Mesodermal cell (in vitro differentiated cells): Measurements from ENCODE around the gene RNF114.
"Not testable (repeated sequence)": the region's sequence is repeated elsewhere in the genome, so short reads cannot be mapped to it uniquely, and the experiment has no call there.

Experiments
- H3K27ac ChIP-seq: 2 replicates; pipeline ENCODE4 v1.7.0; 2013; ENCODE audit warnings: mild to moderate bottlenecking, low read depth, low read length, moderate library complexity; ENCODE audit not compliant: severe bottlenecking
- H3K36me3 ChIP-seq: 2 replicates; pipeline ENCODE4 v1.7.1; 2013; ENCODE audit warnings: mild to moderate bottlenecking, low read length, moderate library complexity; ENCODE audit not compliant: control insufficient read depth, insufficient read depth
- H3K4me1 ChIP-seq: one replicate; pipeline ENCODE4 v1.7.1; 2013; ENCODE audit warnings: mild to moderate bottlenecking, low read length; ENCODE audit not compliant: insufficient read depth, control insufficient read depth, poor library complexity, severe bottlenecking
- H3K4me3 ChIP-seq: 2 replicates; pipeline ENCODE4 v1.7.0; 2013; ENCODE audit warnings: low read length, control low read depth, mild to moderate bottlenecking; ENCODE audit not compliant: insufficient read depth, poor library complexity, severe bottlenecking; ENCODE audit errors: extremely low read depth
- H3K9me3 ChIP-seq: 2 replicates; pipeline ENCODE4 v1.7.1; 2013; ENCODE audit warnings: mild to moderate bottlenecking, low read length, moderate library complexity; ENCODE audit not compliant: control insufficient read depth
- WGBS, 2 experiments: methylation state at CpG; one replicate each; pipeline ENCODE4 v1.1.5; 2013; ENCODE audit warnings: missing lambda C conversion rate in 2 of 2; ENCODE audit not compliant: insufficient coverage in 2 of 2; 5-methylcytosine and 5-hydroxymethylcytosine counted together

RNF114 gene

DNA sequence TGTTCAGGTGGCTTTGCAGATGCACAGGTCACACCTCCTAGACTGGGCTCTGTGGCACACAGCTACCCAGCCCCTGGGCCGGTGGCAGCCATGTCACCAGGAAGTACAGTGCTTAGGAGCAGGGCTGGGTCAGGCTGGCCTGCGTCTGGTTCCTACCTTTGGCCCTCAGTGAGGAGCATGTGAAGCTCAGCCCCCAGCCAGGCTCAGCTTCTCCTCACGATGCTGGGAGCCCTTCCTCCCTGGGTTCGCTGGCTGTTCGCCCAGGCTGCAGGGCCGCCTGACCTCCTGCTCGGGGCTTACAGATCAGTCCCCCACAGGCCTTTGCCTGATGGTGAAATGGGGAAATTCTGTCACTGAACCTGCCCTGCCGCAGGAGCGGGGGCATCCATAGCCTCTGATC is 43.9 kb upstream of the RNF114 start:
- H3K4me3 ChIP-seq, result no peak overlapping the region
- no peaks in the 10 kb centered on the region for H3K36me3 ChIP-seq
- peaks cover 21% of the 10 kb centered on the region for H3K4me1 ChIP-seq
- 88 to 98% methylated on average over 7 to 9 of the region's 9 CpGs for WGBS, 2 experiments
- no peak overlapping the region for H3K27ac ChIP-seq
- H3K9me3 ChIP-seq, result no peaks in the 10 kb centered on the region

- Histone ChIP-seq H3K36me3 (no peaks in the 10 kb centered on the region), H3K4me3 (no peak overlapping the region), H3K9me3 (no peaks in the 10 kb centered on the region), H3K27ac (no peak overlapping the region), H3K4me1 (peaks cover 20% of the 10 kb centered on the region)
- WGBS, 2 experiments, result 88 to 91% methylated on average over 4 to 6 of the region's 11 CpGs
These were observed 43.4 kb upstream of the RNF114 start for GRCh38 chr20:49892817-49893216.

DNA sequence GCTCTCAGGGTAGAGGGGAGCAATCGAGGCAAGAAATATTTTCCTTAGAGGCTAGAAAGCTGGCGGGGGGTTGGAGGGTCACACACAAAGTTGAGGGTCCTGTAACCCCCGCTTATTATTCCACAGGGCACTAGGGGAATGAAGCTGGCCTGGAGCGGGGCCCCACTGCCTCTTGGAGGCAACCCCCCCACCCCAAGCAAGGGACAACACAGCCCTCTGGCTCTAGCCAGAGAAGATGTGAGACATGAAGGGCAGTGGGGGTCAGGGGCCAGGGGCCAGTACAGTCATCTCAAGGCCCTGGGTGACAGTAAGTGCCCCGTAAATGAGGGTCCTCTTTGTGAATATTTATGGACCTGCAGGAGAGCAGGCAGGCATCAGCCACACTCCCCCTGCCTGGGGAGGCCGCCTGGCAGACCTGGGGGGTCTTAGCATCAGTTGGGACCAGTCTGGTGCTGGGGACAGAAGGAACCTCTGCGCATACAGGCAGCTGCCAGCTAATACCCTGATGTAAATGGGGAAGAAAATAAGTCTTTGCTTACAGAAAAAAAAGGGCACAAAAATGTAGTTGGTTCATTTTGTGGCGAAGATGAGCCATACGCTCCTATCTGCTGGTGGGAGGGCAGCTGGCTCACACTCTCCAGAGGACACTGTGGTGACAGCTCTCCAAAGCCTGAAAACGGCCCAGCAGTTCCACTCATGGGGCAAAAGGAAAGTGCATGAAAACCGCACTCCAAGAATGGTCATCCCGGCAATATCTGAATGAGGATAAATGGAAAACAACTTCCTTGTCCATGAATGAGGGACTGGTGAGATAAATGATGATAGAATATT is 42.7 kb upstream of the RNF114 start:
- Histone ChIP-seq H3K9me3 (no peaks in the 10 kb centered on the region), H3K27ac (no peak overlapping the region)
- WGBS, 2 experiments, result 88% methylated on average over 8 to 9 of the region's 12 CpGs

DNA sequence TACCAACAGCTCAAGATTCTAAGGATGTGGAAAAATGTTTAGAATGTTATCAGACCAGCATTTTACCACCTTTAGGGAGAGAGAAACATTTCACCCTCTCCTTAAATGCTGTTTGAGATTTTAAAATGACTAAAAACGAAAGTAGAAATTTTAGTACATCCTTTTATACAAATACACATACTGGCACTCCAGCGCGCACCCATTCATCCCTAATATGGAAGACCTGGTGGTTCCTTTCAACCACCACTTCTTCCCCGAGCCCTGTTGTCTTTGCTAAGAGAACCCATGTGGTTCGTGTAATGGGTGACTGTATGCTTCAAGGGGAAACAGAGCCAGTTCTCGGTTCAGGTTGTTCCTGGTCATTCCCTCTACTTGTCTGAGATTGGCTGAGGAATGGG is 42.1 kb upstream of the RNF114 start:
- WGBS, 2 experiments, result 80% methylated on average over 2 of the region's 6 CpGs; no CpG with 5 or more reads in 1 of the 2 experiments
- H3K4me3 ChIP-seq, result no peak overlapping the region
- H3K9me3 ChIP-seq, result no peaks in the 10 kb centered on the region
- H3K36me3 ChIP-seq, result no peaks in the 10 kb centered on the region
- H3K27ac ChIP-seq, result no peak overlapping the region
- peaks cover 20% of the 10 kb centered on the region for H3K4me1 ChIP-seq

More for the DNA sequence above, 42.7 kb upstream of the RNF114 start:
- Histone ChIP-seq H3K36me3 (no peaks in the 10 kb centered on the region), H3K4me3 (no peak overlapping the region), H3K4me1 (peaks cover 20% of the 10 kb centered on the region)

DNA sequence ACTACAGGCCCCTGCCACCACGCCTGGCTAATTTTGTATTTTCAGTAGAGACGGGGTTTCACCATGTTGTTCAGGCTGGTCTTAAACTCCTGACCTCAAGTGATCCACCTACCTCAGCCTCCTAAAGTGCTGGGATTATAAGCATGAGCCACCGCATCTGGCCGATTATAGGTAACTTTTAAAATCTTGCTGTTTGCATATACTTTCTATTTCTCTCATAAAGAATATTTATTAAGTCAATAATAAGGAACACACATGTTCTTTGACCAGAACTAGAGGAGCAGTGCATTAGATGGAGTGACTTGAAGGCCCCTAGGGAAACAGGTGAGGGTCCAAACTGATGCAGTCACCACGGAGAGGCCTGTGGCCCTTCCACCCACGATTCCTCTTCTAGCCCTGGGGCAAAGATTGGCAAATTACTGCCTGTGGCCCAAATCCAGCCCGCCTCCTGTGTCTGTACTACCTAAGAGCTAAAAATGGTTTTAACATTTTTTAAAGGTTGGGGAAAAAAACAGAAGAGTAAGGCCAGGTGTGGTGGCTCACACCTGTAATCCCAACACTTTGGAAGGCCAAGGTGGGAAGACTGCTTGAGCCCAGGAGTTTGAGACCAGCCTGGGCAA is 40.6 kb upstream of the RNF114 start:
- H3K9me3 ChIP-seq, H3K36me3 ChIP-seq, H3K27ac ChIP-seq, H3K4me3 ChIP-seq: not testable (repeated sequence)
- WGBS, 2 experiments, result 80 to 100% methylated on average over 3 of the region's 7 CpGs
- H3K4me1 ChIP-seq, result peaks cover 20% of the 10 kb centered on the region

GRCh38 chr20:49896204-49896603 is 40.0 kb upstream of the RNF114 start:
- no peak overlapping the region for H3K4me3 ChIP-seq
- H3K4me1 ChIP-seq, result peaks cover 17% of the 10 kb centered on the region
- no peaks in the 10 kb centered on the region for H3K9me3 ChIP-seq
- H3K27ac ChIP-seq, result no peak overlapping the region
- no peaks in the 10 kb centered on the region for H3K36me3 ChIP-seq
- WGBS, 2 experiments, result 85 to 93% methylated on average over 2 to 5 of the region's 6 CpGs

DNA sequence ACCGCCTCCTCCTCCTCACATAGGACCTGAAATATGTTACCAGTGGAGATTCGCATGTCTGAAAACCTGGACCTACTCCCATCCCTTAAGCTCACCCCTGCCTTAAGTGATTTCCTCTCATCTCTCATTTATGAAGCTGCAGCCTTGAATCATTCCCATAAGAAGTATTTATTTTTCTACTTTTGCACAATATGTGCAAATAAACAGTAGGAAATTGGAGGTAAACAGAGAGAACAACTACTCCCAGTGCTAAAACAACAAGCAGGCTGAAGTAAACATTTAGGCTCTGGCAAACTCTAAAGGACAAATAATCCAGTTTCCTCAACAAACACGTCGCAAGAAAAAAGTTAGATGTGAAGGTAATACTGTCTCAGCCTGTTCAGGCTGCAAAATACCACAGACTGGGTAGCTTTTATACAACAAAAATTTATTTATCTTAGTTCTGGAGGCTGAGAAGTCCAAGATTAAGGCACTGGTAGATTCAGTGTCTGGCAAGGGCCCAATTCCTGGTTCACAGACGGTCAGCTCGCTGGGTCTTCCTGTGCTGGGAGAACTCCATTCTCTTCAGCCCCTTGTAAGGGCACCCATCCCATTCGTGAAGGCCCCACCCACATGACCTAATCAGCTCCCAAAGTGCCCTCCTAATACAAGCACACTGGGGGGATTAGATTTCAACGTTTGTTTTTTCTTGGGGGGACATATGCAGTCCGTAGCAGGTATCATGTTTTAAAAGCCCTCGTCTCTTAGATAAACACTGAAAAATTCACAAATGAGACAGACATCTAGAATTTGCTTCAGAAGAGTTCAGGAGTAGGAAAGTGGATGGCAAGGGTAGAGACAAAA is 36.4 kb upstream of the RNF114 start:
- WGBS, 2 experiments, result 78 to 100% methylated on average over 1 to 4 of the region's 10 CpGs
- H3K4me1 ChIP-seq, result no peaks in the 10 kb centered on the region
- peaks cover 16% of the 10 kb centered on the region for H3K36me3 ChIP-seq
- H3K4me3 ChIP-seq, result no peak overlapping the region
- no peaks in the 10 kb centered on the region for H3K9me3 ChIP-seq
- H3K27ac ChIP-seq, result no peak overlapping the region

- no peak overlapping the region for H3K4me3 ChIP-seq
- H3K9me3 ChIP-seq, result no peaks in the 10 kb centered on the region
- WGBS, 2 experiments, result 91 to 94% methylated on average over 5 of the region's 5 CpGs
- H3K4me1 ChIP-seq, result no peaks in the 10 kb centered on the region
- H3K27ac ChIP-seq, result no peak overlapping the region
- peaks cover 35% of the 10 kb centered on the region for H3K36me3 ChIP-seq
These were observed 34.6 kb upstream of the RNF114 start for GRCh38 chr20:49901588-49901987.

GRCh38 chr20:49904440-49905214 is 31.6 kb upstream of the RNF114 start:
- no peak overlapping the region for H3K4me3 ChIP-seq
- H3K9me3 ChIP-seq, result no peaks in the 10 kb centered on the region
- peaks cover 53% of the 10 kb centered on the region for H3K36me3 ChIP-seq
- no peaks in the 10 kb centered on the region for H3K4me1 ChIP-seq
- 95 to 100% methylated on average over 5 to 12 of the region's 17 CpGs for WGBS, 2 experiments
- no peak overlapping the region for H3K27ac ChIP-seq

DNA sequence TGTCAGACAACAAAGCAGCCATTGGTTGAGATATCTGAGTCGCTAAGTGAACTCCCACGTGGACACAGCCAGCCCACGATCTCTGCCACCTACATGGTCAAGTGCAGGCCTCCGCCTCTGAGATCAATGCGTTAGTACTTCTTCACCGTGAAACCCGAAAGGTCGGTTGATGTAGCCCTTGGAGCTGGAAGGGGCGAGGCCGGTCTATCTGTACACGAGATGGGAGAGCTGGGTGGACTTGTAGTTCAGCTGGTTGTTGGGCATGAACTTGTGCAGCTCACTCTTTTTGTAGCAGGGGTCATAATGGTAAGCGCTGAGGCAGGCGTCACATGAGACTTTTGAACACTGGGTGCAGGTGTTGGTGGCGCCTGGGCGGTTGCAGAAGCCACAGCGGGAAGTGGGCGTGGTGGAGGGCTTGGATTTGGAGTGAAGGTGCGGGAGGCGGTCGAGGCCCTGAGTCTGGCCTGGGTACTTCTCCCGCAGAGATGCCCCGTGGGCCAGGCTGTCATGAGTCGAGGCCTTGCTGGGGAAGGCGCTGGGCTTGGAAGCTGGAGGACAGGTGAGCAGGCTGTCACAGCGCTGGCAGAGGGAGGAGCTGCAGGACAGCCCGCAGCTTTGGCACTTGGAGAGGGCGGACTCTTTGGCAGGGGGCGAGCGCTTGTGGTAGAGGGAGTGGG is 30.6 kb upstream of the RNF114 start:
- Histone ChIP-seq H3K36me3 (peaks cover 60% of the 10 kb centered on the region), H3K4me1 (no peaks in the 10 kb centered on the region), H3K27ac (no peak overlapping the region), H3K9me3 (no peaks in the 10 kb centered on the region), H3K4me3 (no peak overlapping the region)
- 93 to 95% methylated on average over 20 to 25 of the region's 29 CpGs for WGBS, 2 experiments
